Inflammatory macrophage (primary cell): Measurements from ENCODE around the gene MEF2B.

Experiments used
- DNase-seq, 2 donors: peaks; one replicate each; pipeline ENCODE4 v3.0.0-alpha.2; 2020 to 2022
- total RNA-seq, 18 experiments: gene quantifications; one replicate each; lab custom pipeline; 2026; ENCODE audit warnings: mixed read lengths in 6 of 18, inconsistent platforms in 2 of 18; lab: John Stamatoyannopoulos, UW

MEF2B gene
- total RNA-seq: 0 to 0.18 (median 0.05) reads per million in 18 experiments

GRCh38 chr19:19170053-19170872 is at the start of gene MEF2B:
MEF2B (minus strand) TSS chr19:19170263; CDS start chr19:19150735, 19,528 bp downstream.
- peak; percentile 26 to 49 for DNase-seq

- DNase-seq: no peak
Observed at GRCh38 chr19:19218911-19219310, 48.8 kb upstream of the MEF2B start.

GRCh38 chr19:19217099-19217498 is 47.0 kb upstream of the MEF2B start:
- peak; percentile 13 to 41 for DNase-seq

- DNase-seq: no peak
Observed at GRCh38 chr19:19215792-19216191, 45.7 kb upstream of the MEF2B start.

GRCh38 chr19:19214892-19215291 is 44.8 kb upstream of the MEF2B start:
- peak; percentile 8 to 27 for DNase-seq

DNA sequence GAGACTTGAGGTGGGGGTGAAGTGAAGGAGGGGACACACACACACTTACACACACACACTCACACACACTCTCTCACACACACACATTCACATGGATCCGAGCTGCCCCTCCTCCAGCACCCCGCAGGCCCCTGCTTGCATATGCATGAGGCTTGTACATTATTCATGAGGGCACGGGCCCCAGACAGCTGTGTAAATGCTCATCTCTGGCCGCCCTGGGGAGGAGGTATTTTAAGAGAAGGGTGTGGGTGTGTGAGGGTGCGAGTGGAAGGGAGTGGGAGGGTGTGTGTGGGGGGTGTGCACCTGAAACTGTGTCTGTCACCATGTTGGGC is 44.1 kb upstream of the MEF2B start:
- DNase-seq: no peak

- no peak for DNase-seq
Observed at GRCh38 chr19:19213426-19214158, 43.5 kb upstream of the MEF2B start.

DNA sequence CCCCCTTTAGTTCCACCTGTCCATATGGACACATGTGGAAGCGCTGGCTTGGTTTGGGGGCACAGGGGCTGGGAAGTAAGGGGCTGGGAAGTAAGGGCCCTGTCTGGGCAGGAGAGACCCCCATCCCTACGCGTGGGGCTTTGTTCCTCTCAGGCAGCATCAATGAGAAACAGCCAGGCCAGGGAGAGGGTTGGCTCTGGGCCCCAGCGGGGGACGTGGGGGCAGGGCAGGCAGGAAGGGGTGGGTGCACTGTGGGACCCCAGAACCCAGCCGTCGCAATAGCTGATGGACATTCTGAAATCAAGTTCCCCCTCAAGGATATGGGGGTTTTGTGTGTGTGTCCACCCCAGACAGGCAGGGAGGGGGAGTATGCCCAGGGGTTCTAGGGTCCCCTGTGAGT is 42.9 kb upstream of the MEF2B start:
- DNase-seq: no peak

DNA sequence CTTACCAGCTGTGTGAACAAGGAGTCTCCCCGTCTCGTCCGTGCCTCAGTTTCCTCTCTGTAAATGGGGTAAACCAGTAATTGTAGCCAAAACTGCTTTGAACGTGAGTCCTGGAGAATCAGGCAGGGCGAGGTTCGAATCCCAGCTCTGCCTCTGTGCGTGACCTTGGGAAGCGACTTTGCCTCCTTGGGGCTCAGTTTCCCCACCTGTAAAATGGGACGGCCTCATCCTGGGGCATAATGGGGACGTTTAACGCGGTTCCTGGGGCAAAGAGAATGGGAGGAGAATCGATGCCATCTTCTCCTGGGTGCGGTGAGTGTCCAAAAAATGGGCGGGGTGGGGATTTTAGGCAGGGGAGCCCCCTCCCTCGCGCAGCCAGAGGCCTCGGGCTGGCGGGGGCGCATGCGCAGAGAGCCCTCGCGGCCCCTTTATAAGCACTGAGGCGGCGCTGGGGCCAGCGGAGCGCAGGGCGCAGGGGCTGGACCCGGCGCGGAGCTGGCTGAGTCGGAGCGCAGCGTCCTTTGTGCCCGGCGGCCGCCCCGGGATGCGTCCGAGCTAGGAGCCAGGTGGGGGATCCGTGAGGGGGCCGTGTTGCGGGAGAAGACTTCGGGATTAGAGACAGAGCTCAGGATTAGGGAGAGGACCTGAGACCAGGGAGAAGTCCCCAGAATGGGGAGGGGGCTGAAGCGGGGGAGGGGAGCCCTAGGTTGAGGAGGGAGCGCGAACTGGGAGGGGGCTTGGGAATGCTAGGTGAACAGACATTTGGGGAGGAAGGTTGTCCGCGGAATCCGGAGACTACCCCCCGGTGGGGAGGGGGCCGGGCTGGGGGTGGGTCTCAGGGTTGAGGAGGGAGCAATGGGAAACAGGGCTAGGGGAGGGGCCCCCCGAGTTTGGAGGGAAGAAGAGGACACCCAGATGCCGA is 41.7 kb upstream of the MEF2B start, which contains the start of gene NCAN:
NCAN (plus strand) TSS at position 460 of the 922 bp plus-strand sequence. CDS start 4,996 bp downstream, outside the sequence.
- no peak for DNase-seq

GRCh38 chr19:19209372-19209771 is 39.3 kb upstream of the MEF2B start:
- DNase-seq: no peak

DNA sequence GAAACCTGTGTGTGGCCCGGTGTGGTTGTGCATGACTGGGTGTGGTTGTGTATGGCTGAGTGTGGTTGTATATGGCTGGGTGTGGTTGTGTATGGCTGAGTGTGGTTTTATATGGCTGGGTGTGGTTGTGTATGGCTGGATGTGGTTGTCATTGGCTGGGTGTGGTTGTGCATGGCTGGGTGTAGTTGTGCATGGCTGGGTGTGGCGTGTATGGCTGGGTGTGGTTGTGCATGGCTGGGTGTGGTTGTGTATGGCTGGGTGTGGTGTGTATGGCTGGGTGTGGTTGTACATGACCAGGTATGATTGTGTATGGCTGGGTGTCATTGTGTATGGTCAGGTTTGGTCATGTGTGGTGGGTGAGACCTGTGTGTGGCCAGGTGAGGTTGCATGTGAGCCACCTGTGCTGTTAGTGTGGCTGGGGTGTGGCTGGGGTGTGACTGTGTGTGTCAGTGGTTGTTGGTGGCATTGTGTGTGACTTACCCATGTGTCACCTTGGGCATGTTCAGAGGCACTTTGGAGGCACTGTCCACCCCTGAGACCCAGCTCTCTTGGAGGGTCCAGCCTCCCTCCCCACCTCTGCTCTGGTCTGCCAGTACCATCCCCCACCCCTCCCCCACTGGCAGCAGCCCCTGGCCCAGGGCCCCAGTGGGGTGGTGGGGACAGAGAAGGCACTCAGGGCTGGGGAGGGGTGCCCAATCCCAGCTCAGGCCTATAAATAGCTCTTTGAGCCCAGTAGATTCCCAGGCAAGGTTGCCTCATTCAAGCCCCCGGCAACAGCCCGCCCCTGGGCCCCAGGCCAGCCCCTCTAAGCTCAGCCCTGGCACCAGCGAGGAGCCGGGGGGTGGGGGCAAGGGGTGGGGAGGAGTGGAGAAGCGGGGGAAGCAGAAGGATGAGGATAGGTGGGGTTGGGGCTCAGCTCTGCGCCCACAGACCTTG is 37.8 kb upstream of the MEF2B start:
- DNase-seq: no peak

GRCh38 chr19:19206938-19207337 is 36.9 kb upstream of the MEF2B start:
- no peak for DNase-seq

DNA sequence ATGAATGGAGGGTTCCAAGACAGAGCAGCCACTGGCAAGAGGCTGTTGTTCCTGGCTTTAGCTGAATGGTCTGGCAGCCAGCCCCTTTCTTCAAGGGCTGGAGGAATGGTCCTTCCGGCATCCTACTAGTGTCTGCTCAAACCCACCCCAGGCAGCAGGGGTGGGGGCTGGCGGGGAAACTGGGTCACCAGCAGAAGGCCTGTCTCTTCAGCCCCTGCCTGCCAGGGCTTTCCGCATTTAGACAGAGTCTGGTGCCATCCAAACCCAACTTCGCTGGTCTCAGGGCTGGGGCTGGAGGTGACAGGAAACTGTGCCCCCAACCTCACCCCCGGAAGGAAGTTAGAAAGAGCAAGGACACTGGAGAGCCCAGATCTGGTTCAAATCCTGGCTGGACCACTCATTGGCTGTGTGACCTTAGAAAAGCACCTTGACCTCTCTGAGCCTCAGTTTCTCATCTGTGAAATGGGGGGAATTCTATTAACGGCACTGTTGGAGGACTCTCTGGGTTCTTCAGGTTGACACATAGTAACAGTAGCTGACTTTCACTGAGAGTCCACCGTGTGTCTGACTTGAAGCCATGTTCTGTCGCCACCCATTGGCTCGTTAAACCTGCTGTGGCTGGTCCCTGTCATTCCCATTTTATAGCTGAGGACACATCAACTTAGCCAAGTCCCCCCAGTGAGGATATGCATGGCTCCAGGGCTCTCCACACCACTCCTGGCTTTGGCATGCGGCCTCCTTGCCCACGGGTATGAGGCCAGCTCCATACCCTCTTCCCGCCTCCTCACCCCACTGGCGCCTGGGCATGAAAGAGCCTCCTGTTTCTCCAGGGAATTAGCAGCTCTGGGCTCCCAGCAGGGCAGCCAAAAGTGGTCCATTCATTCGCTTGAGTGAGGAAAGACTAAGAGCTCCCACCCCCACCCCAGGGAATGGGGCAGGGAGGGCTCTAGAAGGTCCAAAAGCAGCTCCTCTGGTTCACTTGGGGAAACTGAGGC is 35.6 kb upstream of the MEF2B start:
- no peak for DNase-seq

DNA sequence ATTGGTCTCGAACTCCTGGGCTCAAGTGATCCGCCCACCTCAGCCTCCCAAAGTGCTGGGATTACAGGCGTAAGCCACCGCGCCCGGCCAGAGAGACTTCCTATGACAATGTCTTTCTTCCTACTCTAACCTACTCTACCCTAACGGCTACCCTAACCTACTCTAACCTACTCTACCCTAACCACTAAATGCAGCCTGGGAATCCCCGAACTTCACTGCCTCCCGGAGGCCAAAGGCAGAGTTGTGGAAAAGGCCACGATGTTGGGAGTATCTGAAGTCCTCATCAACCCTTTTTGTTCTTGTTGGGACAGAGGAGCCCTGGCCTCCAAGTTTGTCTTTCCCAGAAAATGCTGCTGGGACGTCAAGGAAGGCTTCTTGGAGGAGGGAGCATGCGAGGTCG is 34.1 kb upstream of the MEF2B start:
- no peak for DNase-seq

- peak; percentile 95 to 98 for DNase-seq
Observed at GRCh38 chr19:19203012-19203856, 33.2 kb upstream of the MEF2B start, which contains the start of gene NR2C2AP. NR2C2AP (minus strand) TSS chr19:19203414; CDS start chr19:19203060, 354 bp downstream.

DNA sequence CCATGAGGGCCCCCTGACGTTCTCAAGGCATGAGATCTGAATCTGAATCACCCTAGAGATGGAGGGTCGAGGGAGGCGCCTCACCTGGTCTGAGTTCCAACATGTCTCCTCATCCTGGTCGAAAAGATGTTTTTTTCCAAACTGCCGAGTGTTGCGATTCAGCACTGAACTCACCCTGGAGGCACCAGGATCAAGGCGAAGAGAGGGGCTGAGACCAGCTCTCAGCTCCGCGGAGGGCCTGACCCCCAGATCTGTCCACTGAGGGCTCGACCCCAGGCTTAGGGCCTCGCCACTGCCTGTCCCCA is 32.6 kb upstream of the MEF2B start:
- no peak for DNase-seq

GRCh38 chr19:19201697-19202630 is 31.9 kb upstream of the MEF2B start:
- DNase-seq: no peak

GRCh38 chr19:19193926-19194325 is 23.9 kb upstream of the MEF2B start:
- no peak for DNase-seq
